ENCODE results near the gene TTLL6.

GRCh38 chr17:48729335-48730239, 87.4 kb downstream of the TTLL6 start:
- TF ChIP-seq CTCF (IDR thresholded peaks at IDR 0.05; ENCODE audit: low read length) (no peak), EZH2 (IDR thresholded peaks at IDR 0.05; ENCODE audit: borderline replicate concordance, low read length) (no peak)
